TTC549 (cell line): ENCODE measurements around the gene EEFSEC.

Experiments
- FAIRE-seq: peaks from 2 replicates; lab custom pipeline; 2012; peaks lifted over from hg19 to GRCh38; lab: Jason Lieb, UNC

Gene EEFSEC

GRCh38 chr3:128353361-128353965 is 200.2 kb downstream of the EEFSEC start:
- no peak for FAIRE-seq

- no peak for FAIRE-seq
Measured at GRCh38 chr3:128353991-128354687, 200.9 kb downstream of the EEFSEC start.

GRCh38 chr3:128354788-128355542 is 201.7 kb downstream of the EEFSEC start:
- no peak for FAIRE-seq

GRCh38 chr3:128355543-128355919 is 202.2 kb downstream of the EEFSEC start:
- no peak for FAIRE-seq

GRCh38 chr3:128356822-128357221 is 203.5 kb downstream of the EEFSEC start:
- no peak for FAIRE-seq

- no peak for FAIRE-seq
Measured at GRCh38 chr3:128357538-128357937, 204.3 kb downstream of the EEFSEC start.

- FAIRE-seq = no peak
Measured at GRCh38 chr3:128358156-128358895, 205.0 kb downstream of the EEFSEC start.

- no peak for FAIRE-seq
Measured at GRCh38 chr3:128359060-128359664, 205.9 kb downstream of the EEFSEC start.

- no peak for FAIRE-seq
Measured at GRCh38 chr3:128359846-128360642, 206.8 kb downstream of the EEFSEC start.

GRCh38 chr3:128360705-128361271 is 207.5 kb downstream of the EEFSEC start:
- no peak for FAIRE-seq

GRCh38 chr3:128362026-128362965 is 209.0 kb downstream of the EEFSEC start:
- no peak for FAIRE-seq

- no peak for FAIRE-seq
Measured at GRCh38 chr3:128364291-128364690, 211.0 kb downstream of the EEFSEC start.

GRCh38 chr3:128364808-128365360 is 211.6 kb downstream of the EEFSEC start:
- FAIRE-seq = no peak

- FAIRE-seq = no peak
Measured at GRCh38 chr3:128366136-128366535, 212.9 kb downstream of the EEFSEC start.

- no peak for FAIRE-seq
Measured at GRCh38 chr3:128366652-128367051, 213.4 kb downstream of the EEFSEC start.

GRCh38 chr3:128367221-128367620 is 213.9 kb downstream of the EEFSEC start:
- FAIRE-seq = no peak

- FAIRE-seq = no peak
Measured at GRCh38 chr3:128367761-128368160, 214.5 kb downstream of the EEFSEC start.

- no peak for FAIRE-seq
Measured at GRCh38 chr3:128368626-128369025, 215.3 kb downstream of the EEFSEC start.

GRCh38 chr3:128369121-128369703 is 215.9 kb downstream of the EEFSEC start:
- no peak for FAIRE-seq
